Activated CD4-positive, CD25-positive, alpha-beta regulatory T cell treated with anti-CD3 and anti-CD28 coated beads, Interleukin-2, amount 50 U/mL, for 72 hours (primary cell): ENCODE results near the gene S100A10.

Source experiments
- DNase-seq: peaks from one replicate; pipeline ENCODE4 v3.0.0; 2021

Gene S100A10

GRCh38 chr1:151985768-151986167, 7.9 kb downstream of the S100A10 start:
- no peak for DNase-seq

GRCh38 chr1:151985270-151985669, 8.4 kb downstream of the S100A10 start:
- DNase-seq, result no peak

GRCh38 chr1:151984313-151984956, 9.2 kb downstream of the S100A10 start:
- DNase-seq, result no peak

GRCh38 chr1:151982300-151983005, 11.2 kb downstream of the S100A10 start:
- DNase-seq, result no peak

- no peak for DNase-seq
Measured at GRCh38 chr1:151981178-151981525, 12.5 kb downstream of the S100A10 start.

- no peak for DNase-seq
Measured at GRCh38 chr1:151980287-151981177, 13.1 kb downstream of the S100A10 start.

GRCh38 chr1:151978922-151979321, 14.7 kb downstream of the S100A10 start:
- DNase-seq, result no peak

GRCh38 chr1:151977662-151978230, 15.9 kb downstream of the S100A10 start:
- DNase-seq, result no peak

- DNase-seq, result no peak
Measured at GRCh38 chr1:151976858-151977257, 16.8 kb downstream of the S100A10 start.

GRCh38 chr1:151976015-151976343, 17.7 kb downstream of the S100A10 start:
- DNase-seq, result no peak

GRCh38 chr1:151975311-151976014, 18.2 kb downstream of the S100A10 start:
- DNase-seq, result no peak

- DNase-seq, result no peak
Measured at GRCh38 chr1:151972542-151973248, 21.0 kb downstream of the S100A10 start.

GRCh38 chr1:151970626-151971025, 23.0 kb downstream of the S100A10 start:
- no peak for DNase-seq

GRCh38 chr1:151970128-151970527, 23.5 kb downstream of the S100A10 start:
- no peak for DNase-seq

- DNase-seq, result no peak
Measured at GRCh38 chr1:151968791-151969399, 24.8 kb downstream of the S100A10 start.

- DNase-seq, result peak; percentile 37
Measured at GRCh38 chr1:151968058-151968457, 25.6 kb downstream of the S100A10 start.

GRCh38 chr1:151967091-151967490, 26.6 kb downstream of the S100A10 start:
- no peak for DNase-seq

GRCh38 chr1:151966061-151966460, 27.6 kb downstream of the S100A10 start:
- DNase-seq, result no peak

- no peak for DNase-seq
Measured at GRCh38 chr1:151964510-151964909, 29.1 kb downstream of the S100A10 start.

- no peak for DNase-seq
Measured at GRCh38 chr1:151963288-151963687, 30.4 kb downstream of the S100A10 start.

- DNase-seq, result no peak
Measured at GRCh38 chr1:151961833-151962232, 31.8 kb downstream of the S100A10 start.
